PC-9 (cell line): Measurements from ENCODE around the gene SEC22A.

Experiments
- CTCF ChIP-seq: fragments of 200-600 bp; sonication (generic); conservative IDR thresholded peaks from 2 replicates; pipeline ENCODE4 v1.6.1; 2017; ENCODE audit warnings: mixed run types, antibody characterized with exemption, mild to moderate bottlenecking, moderate library complexity
- EZH2 ChIP-seq: fragments of 200-600 bp; sonication (generic); IDR thresholded peaks from 2 replicates; pipeline ENCODE4 v1.8.0; 2017; ENCODE audit warnings: antibody characterized with exemption, low read depth

DNA sequence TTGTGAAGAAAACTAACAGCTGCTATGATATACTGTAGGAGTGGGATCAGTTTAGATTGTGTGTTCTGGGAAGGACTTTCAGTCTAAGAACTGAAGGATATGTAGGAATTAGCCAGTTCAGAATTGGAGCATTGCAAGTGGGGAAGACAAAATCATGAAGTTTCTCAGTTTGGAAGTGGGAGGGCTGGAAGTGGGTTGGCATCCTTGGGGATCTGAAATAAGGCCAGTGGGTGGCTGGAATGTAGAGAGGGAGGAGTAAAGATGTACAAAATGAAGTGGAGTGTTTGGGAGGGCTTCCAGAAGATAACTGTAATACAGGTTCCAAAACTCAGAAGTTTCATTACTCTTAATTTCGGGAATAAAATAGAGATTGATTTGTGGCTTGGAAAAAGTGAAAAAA lies 17.2 kb downstream of the SEC22A start:
- TF ChIP-seq CTCF (no peak), EZH2 (no peak)
